PC-3 (cell line): ENCODE data around the gene PDLIM7. TPM values are rescaled to one million over a fixed set of nuclear protein-coding genes. Genes with fewer than 3 reads are reported as not detected.

Source experiments
- ATAC-seq: fragments of 200-7000 bp; cut with Tn5 transposase; 2 replicates; pipeline ENCODE4 v1.9.1; 2020; ENCODE audit warnings: mild to moderate bottlenecking, moderate library complexity
- BruUV-seq: library from RNA; stranded (reverse); fragments of 400-500 nt; replicated peaks from 2 replicates; lab custom pipeline; 2021; lab: Mats Ljungman, UMichigan
- CTCF ChIA-PET: fragments of 300-600 bp; sonication (Branson Sonifier 250); formaldehyde crosslinking; loops from one replicate; lab custom pipeline; 2022; ENCODE audit warnings: antibody characterized with exemption; lab: Charles Lee
- POLR2A ChIA-PET: fragments of 300-600 bp; sonication (Branson Sonifier 250); formaldehyde crosslinking; loops from one replicate; lab custom pipeline; 2022; ENCODE audit warnings: antibody characterized with exemption; ENCODE audit not compliant: unreplicated experiment; lab: Charles Lee
- DNase-seq: peaks from one replicate; pipeline ENCODE4 v3.0.0-alpha.2; 2015
- H2AFZ ChIP-seq: fragments of 300-600 bp; sonication (generic); 2 replicates; pipeline ENCODE4 v1.6.0; 2016; ENCODE audit warnings: antibody characterized with exemption, low read length
- H3F3A ChIP-seq: fragments of 300-600 bp; sonication (generic); one replicate; pipeline ENCODE4 v1.6.0; 2017; ENCODE audit warnings: antibody characterized with exemption, low read length, control low read depth, mild to moderate bottlenecking; ENCODE audit not compliant: unreplicated experiment
- H3K27ac ChIP-seq: fragments of 300-600 bp; sonication (generic); 2 replicates; pipeline ENCODE4 v1.5.1; 2016; ENCODE audit warnings: mild to moderate bottlenecking, low read length
- H3K27me3 ChIP-seq: fragments of 300-600 bp; sonication (generic); 2 replicates; pipeline ENCODE4 v1.6.1; 2016; ENCODE audit warnings: low read length, mixed read lengths
- H3K36me3 ChIP-seq: fragments of 300-600 bp; sonication (generic); 2 replicates; pipeline ENCODE4 v1.6.1; 2016; ENCODE audit warnings: low read depth, mixed run types, low read length, mixed read lengths
- H3K4me1 ChIP-seq: fragments of 300-600 bp; sonication (generic); 2 replicates; pipeline ENCODE4 v1.5.1; 2016; ENCODE audit warnings: low read length; ENCODE audit not compliant: insufficient read depth
- H3K4me2 ChIP-seq: fragments of 300-600 bp; sonication (generic); 2 replicates; pipeline ENCODE4 v1.6.0; 2016; ENCODE audit warnings: low read length
- H3K4me3 ChIP-seq: fragments of 300-600 bp; sonication (generic); 2 replicates; pipeline ENCODE4 v1.5.1; 2016; ENCODE audit warnings: mild to moderate bottlenecking, low read length, mixed read lengths
- H3K79me2 ChIP-seq: fragments of 300-600 bp; sonication (generic); 2 replicates; pipeline ENCODE4 v1.6.1; 2017; ENCODE audit warnings: low read length, mixed read lengths
- H3K9ac ChIP-seq: fragments of 300-600 bp; sonication (generic); 2 replicates; pipeline ENCODE4 v1.6.0; 2016; ENCODE audit warnings: mild to moderate bottlenecking, low read length
- H3K9me2 ChIP-seq: fragments of 300-600 bp; sonication (generic); replicated peaks from 2 replicates; pipeline ENCODE4 v1.6.1; 2016; ENCODE audit warnings: mixed run types, low read length, mixed read lengths
- H3K9me3 ChIP-seq: fragments of 300-600 bp; sonication (generic); 2 replicates; pipeline ENCODE4 v1.6.1; 2016; ENCODE audit warnings: low read length, mixed read lengths
- H4K20me1 ChIP-seq: fragments of 300-600 bp; sonication (generic); 2 replicates; pipeline ENCODE4 v1.6.1; 2016; ENCODE audit warnings: low read length, mixed read lengths
- CTCF ChIP-seq: fragments of 300-600 bp; sonication (generic); conservative IDR thresholded peaks from 2 replicates; pipeline ENCODE4 v1.5.1; 2017; ENCODE audit warnings: antibody characterized with exemption, low read depth, mild to moderate bottlenecking, low read length
- EZH2 ChIP-seq: fragments of 300-600 bp; sonication (generic); IDR thresholded peaks from one replicate; pipeline ENCODE4 v1.6.1; 2017; ENCODE audit warnings: antibody characterized with exemption, mild to moderate bottlenecking, low read length; ENCODE audit not compliant: unreplicated experiment
- EZH2phosphoT487 ChIP-seq: fragments of 300-600 bp; sonication (generic); IDR thresholded peaks from 2 replicates; pipeline ENCODE4 v1.6.1; 2018; ENCODE audit warnings: mild to moderate bottlenecking, antibody characterized with exemption, low read length, borderline replicate concordance
- intact Hi-C: fragments of 100-400 bp; cut with micrococcal nuclease; formaldehyde crosslinking; loops from 2 replicates; pipeline ENCODE4 v1.9.0; 2023
- total RNA-seq: library from RNA; depleted of rRNA; stranded (reverse); fragments of >200 nt; gene quantifications from 2 replicates; pipeline ENCODE4 v1.2.3, GENCODE V29; 2014

The PDLIM7 gene
- total RNA-seq, 1 experiment from 2014 or later: 159 TPM

DNA sequence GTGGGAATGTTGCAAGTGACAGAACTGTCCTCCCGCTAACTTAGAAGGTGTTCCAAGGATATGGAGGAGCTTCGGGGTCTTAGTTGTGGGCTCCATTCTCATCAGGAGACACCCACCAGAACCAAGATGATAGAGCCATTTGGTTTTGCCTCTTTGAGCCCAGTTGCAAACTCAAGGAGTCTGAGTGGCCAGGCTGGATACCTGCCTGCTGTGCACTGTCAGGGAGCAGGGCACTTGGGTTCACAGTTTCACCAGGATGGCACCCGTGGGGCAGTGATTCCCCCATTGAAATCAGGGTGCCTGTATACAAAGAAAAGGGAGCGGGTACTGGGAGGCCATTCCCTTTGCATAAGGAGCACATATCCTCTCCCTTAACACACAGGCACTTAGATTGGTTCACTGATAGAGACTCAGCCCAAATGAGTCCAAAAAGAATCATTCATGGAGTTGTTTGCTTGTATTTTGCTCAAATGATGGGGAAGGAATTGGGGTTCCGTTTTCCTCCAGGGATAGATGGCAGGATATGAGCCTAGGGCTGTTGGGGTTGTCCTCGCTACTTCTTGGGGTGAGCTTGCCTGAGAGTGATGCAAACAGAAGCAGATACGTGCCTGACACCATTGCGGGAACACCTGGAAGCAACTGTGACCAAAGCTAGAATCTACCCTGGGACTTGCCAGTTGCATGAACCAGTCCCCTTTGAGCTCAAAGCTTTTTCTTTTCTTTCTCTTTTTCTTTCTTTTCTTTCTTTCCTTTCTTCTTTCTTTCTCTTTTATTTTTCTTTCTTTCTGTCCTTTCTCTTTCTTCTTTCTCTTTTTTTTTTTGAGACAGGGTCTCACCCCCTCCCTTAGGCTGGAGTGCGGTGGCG lies 52.1 kb downstream of the PDLIM7 start:
- Histone ChIP-seq H3K9ac (peak overlapping the region; percentile 75; the same call in 1 of the 2 replicates), H3K9me3 (no peaks in the 10 kb centered on the region), H3K9me2 (no peaks in the 10 kb centered on the region), H3K4me1 (peaks cover 23% of the 10 kb centered on the region), H3K79me2 (peaks cover 48% of the 10 kb centered on the region), H3K36me3 (peaks cover 8% of the 10 kb centered on the region; the same call in 1 of the 2 replicates), H2AFZ (no peak overlapping the region), H4K20me1 (no peaks in the 10 kb centered on the region), H3K4me2 (peak overlapping the region; percentile 97), H3F3A (peaks cover 7% of the 10 kb centered on the region), H3K4me3 (peak overlapping the region; percentile 82; the same call in 1 of the 2 replicates), H3K27ac (no peak overlapping the region), H3K27me3 (no peaks in the 10 kb centered on the region)
- ChIA-PET POLR2A (interaction anchor here (0.6 to 1.3 kb wide), 3 partner anchors 19 to 52 kb away, joined by 3 to 7 read pairs (median 3); partner anchors contain the start of gene GRK6), CTCF (interaction anchor here (0.5 to 2.2 kb wide), 4 partner anchors 10 to 41 kb away, joined by 3 to 7 read pairs (median 4); partner anchors contain the start of gene GRK6)
- intact Hi-C loops: no loop called here
- no peak for ATAC-seq
- no peak for DNase-seq
- TSS peak; percentile 29 for BruUV-seq
- TF ChIP-seq EZH2phosphoT487: no peak
- TF ChIP-seq EZH2: no peak
- TF ChIP-seq CTCF: no peak

- Histone ChIP-seq H3K36me3 (peaks cover 14% of the 10 kb centered on the region), H3K4me2 (no peak overlapping the region), H4K20me1 (no peaks in the 10 kb centered on the region), H3K27me3 (no peaks in the 10 kb centered on the region), H3K79me2 (peaks cover 41% of the 10 kb centered on the region), H2AFZ (no peak overlapping the region), H3K9ac (no peak overlapping the region), H3K9me3 (no peaks in the 10 kb centered on the region), H3K9me2 (no peaks in the 10 kb centered on the region), H3K4me3 (no peak overlapping the region), H3K27ac (no peak overlapping the region), H3F3A (peaks cover 10% of the 10 kb centered on the region), H3K4me1 (peaks cover 23% of the 10 kb centered on the region)
- DNase-seq (no peak), ATAC-seq (no peak)
- intact Hi-C loops: no loop called here
- TF ChIP-seq EZH2: no peak
- no peak for TF ChIP-seq CTCF
- no peak for TF ChIP-seq EZH2phosphoT487
- ChIA-PET POLR2A (interaction anchor here (1.3 kb wide), 1 partner anchor 18 kb away, joined by 3 read pairs; the partner anchor contains the start of gene GRK6), CTCF (interaction anchor here (2.2 kb wide), 1 partner anchor 11 kb away, joined by 5 read pairs; no protein-coding TSS in a partner anchor)
- BruUV-seq: no TSS peak
Observed at GRCh38 chr5:177444106-177445051, 53.0 kb downstream of the PDLIM7 start.
